NCI-H1092 treated with DMSO at 0.1 percent for 48 hours (cell line): ENCODE results near the gene SENP1.
"Not testable (repeated sequence)": the region's sequence is repeated elsewhere in the genome, so short reads cannot be mapped to it uniquely, and the experiment has no call there.

ENCODE experiments used
- DNase-seq: peaks from one replicate; lab custom pipeline; 2025; lab: John Stamatoyannopoulos, UW

Gene SENP1

DNA sequence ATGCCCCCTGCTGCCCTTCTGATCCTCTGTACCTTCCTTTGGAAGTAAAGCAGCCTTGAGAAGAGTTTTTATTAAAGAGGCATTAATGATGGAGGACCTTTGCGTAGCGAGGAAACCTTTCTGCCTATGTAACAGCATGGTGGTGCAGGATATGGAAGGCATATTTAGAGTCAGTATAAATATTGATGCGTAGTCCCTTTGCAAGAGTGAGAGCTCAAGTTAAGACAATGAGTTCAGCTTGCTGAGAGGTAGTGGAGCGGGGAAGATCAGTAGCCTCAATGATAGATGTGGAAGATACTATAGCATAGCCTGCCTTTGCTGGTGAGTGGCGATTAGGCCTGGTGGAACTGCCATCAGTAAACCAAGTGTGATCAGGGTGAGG lies 5.4 kb upstream of the SENP1 start:
- DNase-seq: not testable (repeated sequence)

DNA sequence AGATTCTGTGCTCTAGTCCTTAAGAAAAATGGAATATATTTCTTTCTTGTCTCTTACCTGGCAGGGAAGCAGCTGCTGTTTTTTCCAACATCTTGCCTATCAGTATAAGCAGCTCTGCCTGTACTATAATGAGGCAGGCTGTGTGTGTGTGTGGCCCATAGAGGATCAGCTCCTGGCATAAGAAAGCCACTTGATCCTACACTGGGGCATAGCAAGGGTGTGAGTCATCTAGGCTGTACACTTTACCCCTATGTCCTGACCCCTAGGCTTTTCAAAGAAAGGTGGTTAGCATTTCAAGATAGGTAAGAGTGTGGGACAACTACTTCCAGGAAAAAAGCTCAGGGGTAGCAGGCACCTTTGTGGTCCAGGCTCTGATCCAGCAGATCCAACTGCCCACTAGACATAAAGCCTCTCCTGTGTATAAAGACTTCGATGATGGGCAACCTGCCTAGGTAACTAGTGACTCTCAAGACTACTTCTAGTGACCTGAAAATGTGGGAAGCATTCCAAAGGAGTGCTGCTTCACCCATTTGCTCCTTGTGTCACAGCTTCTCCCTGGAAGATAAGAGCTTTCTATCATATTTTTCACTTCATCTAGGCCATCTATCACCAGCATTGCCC lies 4.9 kb upstream of the SENP1 start:
- DNase-seq: no peak

DNA sequence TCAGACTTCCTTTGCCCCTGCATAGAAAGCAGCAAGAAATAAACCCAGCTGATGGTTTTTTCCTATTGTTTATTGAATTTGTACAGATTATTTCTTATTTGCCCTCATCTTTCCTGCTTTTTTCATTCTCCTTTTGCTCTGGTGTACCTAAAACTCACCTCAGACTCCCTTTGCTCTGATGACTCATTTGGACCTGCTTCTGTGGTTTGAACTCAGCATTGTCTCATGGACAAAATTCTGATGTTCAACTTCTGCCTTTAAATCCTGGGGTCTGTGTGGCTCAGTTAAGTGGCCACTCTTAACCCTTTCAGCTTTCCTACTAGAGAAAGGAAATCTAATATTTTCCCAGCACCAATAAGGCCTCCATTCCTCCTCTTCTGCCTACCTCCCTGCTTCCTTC lies 3.5 kb upstream of the SENP1 start:
- no peak for DNase-seq

DNA sequence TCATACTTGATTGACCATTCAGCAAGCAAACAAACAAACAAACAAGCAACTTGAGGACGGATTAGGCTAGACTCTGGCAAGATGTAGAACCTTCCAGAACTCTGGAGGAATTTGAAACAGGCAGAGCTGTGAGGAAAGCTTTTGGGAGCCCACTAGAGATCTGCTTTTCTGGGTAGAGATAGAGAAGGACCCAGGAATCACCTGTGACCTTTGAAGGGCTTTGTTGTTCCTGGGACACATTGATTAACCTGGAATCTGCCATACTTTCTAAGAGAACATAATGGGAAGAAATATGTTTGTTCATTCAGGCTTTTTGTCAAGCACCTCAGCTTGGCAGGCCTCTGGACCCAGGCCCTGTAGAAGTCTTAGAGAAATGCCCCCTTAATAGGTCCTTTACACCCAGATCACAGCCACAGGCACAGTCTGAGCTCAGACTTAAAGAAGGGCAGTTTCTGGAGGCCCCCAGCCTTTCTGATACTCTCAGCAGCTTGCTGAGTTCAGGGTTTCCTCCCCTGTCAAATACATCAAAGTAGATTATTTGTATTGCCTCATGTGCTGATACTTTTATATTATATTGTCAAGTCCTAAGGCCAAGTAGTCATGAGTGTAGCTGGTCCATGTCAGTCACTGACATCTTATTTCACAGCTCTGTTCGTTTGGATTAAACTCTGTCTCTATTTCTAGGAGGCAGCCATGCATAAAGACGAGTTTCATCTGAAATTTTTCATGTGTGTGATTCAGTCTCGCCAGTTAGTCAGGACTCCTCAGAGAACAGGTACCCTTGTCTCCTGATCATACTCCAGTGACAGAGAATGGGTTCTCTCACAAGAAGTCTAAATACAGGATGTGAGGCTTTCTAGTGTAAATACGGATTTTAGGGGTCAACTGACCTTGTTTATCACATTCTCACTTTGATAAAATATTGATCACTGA lies 1.1 kb upstream of the SENP1 start:
- DNase-seq: peak; percentile 46

DNA sequence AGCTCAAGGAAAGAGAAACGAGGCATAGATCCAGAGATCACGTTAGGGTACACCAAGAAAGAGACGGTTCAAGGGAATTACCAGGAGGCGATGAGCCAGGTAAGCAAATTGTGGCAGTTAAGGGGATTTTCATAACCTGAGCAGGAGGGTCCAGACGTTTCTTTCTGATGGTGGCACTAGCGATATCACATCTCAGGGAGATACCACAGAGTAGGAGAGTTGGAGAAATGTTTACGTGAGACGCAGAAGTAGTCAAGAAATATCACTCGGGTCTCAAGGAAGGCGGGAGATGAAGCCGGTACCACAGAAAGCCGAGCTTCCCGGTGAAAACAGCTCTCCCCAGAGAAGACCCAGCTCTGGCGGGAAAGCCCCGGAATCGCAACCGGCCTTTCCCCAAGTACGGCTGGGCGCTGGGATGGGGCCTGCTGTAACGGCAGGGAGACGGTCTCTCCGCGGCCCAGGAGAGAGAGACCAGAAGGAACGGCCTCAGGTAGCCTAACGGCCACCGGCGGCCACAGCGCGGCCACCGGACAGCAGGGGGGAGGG lies 485 bp downstream of the SENP1 start:
- peak; percentile 77 for DNase-seq

DNA sequence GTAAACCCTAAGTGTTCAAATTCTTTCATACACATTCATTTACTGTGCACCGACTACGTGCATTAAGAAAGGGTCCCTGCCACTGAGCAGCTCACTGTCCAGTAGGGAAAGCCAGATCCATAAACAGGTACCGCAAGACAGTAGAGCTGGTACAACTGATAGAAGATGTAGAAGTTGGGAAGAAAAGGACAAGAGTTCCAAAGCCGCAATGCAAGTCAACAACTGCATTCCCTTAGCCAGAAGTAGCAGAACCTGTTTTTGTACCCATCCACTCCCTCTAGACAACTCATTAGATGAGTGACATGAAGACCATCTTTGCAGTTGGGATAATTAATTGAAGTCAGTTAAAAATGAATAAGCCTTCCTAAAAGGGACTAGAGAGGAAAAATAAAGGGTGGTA lies 1.3 kb downstream of the SENP1 start:
- no peak for DNase-seq

DNA sequence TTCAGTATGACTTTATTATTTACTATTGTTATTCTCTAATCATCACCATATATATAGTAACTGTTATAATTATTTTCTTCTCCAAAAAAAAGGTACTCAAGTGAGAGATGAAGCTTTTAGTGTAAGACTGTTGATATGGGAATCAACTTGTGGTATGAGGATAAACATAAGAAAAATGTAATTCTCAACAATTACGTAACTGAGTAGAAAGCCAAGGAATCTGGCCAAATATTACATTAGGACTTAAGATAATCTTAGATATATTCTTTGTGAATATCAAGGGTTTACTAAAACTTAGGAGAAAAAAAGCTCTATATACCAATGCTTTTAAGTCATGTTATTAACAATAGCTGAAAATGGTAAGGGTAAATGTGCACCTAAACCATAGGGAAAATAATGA lies 13.3 kb downstream of the SENP1 start:
- DNase-seq: no peak

DNA sequence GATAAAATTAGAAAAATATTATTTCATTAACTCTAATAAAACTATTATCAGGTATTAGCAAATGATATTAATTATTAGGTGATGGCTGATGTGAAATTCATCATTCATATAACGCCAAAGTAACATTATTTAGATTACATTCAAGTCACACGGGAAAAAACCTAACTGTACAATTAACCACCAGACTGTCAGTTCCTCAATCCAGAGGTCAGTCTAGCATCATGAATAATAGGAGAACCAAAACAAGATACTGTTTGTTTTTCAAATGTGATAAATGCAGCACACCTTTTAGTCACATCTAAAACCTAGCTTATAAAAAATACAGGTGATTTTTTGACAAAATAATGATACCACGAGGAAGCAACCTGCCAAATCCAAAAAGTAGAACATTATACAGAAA lies 19.6 kb downstream of the SENP1 start:
- DNase-seq: no peak

DNA sequence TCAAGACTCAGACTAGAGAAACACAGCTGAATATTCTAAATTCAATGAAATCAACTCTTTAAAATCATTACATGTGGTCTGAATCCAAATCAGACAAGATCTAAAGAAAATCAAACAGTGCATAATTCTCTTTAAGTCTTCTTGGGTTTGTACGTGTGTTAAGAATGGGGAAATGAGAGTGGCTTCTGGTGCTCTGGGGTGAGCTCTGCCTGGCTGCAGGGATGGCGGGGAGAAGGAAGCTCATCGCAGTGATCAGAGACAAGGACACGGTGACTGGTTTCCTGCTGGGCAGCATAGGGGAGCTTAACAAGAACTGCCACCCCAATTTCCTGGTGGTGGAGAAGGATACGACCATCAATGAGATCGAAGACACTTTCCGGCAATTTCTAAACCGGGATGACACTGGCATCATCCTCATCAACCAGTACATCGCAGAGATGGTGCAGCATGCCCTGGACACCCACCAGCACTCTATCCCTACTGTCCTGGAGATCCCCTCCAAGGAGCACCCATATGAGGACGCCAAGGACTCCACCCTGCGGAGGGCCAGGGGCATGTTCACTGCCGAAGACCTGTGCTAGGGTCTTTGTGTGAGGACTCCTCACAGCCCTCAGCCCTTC lies 20.9 kb downstream of the SENP1 start:
- DNase-seq: no peak

DNA sequence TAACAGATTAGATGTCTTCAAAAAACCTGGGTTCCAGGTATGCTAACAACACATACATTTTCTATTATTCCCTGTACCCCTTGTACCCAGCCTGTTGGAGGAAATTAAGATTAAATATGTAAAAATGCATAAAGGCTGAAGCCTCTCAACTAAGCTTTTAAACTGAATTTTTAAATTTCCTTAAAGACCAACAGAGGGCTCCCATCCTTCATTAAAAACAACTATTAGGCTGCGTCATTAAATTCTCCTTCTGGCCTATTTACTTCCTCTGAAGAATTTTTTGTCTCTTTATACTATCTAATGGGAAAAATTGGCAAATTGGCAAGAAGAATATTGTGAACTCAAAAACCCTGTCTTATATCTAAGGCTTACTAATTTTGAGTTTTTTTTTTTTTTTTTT lies 21.8 kb downstream of the SENP1 start:
- peak; percentile 29 for DNase-seq

DNA sequence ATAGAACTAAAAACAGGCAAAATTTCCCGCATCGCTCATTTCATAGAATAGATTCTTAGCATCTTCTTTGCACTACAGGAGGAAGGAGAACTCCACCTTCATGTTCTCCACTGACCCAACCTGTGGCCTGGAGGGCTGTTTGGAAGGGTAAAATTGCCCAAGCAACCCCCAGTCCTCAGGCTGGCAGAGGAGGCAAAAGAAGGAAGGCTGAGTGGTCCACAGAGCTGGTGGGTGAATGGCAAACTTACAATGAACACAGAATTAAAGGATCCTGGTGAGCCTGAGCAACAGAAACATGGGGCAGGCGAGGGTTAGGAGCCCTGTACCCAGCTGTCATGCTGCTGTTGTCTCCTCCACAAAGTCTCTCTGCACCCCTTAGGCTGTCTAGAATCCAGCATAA lies 25.1 kb downstream of the SENP1 start:
- DNase-seq: no peak

DNA sequence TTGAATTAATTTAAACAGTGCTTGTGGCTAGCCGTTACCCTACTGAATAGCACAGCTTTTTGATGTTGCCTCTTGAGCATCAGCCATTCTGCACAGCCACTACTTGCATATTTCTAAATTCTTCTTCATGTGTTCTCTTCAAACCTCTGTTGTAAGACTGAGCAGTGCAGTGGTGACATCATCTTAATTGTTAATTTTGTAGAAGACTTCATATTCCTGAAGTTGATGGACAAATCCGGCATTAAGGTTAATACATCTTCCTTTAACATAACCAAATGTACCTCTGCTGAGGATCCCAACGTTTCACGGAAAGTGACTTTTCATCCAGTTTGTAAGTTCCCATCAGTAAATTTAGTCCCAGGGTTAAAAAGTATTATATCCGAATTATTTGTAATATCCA lies 25.6 kb downstream of the SENP1 start:
- no peak for DNase-seq

DNA sequence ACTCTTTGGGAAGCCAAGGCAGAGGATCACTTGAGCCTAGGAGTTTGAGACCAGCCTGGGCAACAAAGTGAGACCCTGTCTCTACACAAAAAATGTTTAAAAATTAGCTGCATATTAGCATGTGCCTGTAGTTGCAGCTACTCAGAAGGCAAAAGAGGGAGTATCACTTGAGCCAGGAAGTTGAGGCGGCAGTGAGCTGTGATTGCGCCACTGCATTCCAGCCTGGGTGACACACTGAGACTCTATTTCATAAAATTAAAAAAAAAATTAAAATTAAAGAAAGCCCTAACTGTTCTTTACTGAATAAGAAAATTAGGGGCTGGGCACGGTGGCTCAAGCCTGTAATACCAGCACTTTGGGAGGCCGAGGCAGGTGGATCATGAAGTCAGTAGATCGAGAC lies 27.0 kb downstream of the SENP1 start:
- DNase-seq: no peak

DNA sequence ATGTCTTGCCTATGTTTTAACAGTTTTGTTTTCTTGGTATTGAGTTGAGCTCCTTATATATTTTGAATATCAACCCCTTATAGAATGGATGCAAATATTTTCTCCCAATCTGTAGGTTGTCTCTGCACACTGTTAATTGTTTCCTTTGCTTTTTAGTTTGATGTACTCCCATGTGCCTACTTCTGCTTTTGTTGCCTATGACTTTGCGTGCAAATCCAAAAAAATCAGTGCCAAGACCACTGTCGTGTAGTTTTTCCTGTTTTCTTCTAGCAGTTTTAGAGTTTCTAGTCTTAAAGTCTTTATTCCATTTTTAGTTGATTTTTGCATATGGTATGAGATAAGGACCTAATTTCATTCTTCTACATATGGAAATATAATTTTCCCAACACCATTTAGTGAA lies 28.8 kb downstream of the SENP1 start:
- no peak for DNase-seq

DNA sequence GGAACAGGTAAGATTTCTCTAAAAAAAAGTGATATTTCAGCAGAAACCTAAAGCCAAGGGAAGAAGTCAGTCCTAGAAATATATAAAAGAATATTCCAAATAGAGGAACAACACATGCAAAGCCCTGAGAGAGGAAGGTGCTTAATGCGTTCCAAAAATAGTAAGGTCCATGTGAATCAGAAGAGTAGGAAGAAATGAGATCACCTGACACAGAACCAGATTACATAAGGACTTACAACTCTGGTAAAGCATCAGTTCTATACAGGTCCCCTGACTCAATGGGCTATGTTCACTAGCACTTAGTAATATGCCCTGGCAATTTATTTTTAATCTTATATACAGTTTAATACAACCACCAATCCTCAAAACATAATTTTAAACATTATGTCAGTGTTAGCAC lies 30.0 kb downstream of the SENP1 start:
- DNase-seq: no peak

DNA sequence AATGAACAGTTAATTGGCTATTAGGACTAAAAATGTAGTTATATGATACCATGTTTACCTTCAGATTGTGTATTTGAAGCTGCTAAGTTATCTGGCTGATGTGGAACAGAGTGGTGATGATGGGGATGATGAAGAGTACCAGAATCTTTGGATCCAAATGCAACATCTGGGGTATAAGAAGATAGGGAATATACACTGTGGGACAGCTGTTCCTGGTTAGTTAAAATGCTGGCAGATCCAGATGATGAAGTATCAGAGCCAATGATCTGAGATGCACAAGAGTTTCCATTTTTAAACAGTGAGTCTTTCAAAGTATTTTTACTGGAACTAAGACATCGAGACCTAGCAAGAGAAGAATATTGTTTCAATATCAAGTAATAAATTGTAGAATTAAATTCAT lies 31.6 kb downstream of the SENP1 start:
- no peak for DNase-seq

DNA sequence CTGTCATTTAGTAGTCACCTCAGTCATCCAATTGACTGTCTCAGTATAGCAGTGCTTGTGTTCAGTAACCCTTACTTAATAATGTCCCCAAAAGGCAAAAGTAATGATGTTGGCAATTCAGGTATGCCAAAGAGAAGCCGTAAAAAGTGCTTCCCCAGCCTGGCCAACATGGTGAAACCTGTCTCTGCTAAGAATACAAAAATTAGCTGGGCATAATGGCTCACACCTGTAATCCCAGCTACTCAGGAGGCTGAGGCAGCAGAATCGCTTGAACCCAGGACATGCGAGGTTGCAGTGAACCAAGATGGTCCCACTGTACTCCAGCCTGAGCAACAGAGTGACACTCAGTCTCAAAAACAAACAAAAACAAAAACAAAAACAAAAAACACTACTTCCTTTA lies 33.6 kb downstream of the SENP1 start:
- no peak for DNase-seq

DNA sequence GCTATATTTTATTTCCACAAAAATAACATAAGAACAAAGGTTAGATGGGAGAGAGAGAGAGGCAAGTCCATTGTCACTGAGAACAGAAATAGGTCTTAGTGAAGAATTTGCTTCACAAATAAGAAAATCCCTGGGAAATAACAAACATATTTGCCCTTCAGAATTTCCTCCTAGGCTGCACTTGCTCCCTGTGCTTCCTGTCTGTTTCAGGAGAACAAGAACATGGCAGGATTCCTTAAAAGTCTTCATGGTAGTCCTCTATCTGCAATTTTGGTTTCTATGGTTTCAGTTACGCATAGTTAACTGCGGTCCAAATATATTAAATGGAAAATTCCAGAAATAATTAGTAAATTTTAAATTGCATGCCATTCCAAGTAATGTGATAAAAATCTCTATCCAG lies 34.1 kb downstream of the SENP1 start:
- DNase-seq: no peak

DNA sequence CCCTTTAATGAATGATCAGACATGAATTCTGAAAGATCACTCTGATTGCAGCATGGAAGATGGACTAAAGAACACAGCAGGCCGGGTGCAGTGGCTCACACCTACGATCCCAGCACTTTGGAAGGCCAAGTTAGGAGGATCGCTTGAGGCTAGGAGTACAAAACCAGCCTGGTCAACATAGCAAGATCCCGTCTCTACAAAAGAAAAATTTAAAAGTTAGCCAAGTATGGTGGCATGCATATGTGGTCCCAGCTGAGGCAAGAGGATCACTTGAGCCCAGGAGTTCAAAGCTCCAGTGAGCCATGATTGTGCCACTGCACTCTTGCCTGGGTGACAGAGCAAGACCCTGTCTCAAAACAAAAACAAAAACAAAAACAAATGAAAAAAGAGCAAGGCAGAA lies 35.1 kb downstream of the SENP1 start:
- no peak for DNase-seq

DNA sequence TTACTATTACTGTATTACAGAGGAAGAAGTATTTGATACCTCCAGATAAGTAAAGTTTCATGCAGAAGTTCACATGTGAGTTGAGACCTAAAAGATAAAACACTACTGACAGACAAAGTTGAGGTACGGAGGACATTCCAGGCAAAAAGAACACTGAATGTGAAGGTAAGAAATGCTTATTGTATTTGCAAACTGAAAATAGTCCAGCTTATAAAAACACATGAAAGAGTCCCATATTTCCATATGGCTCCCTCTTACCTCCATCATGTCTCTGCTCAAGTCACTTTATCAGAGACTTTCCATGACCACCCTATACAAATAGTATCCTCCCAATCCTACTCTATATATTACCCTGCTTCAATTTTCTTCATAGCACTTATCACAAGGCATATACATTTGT lies 35.8 kb downstream of the SENP1 start:
- no peak for DNase-seq

DNA sequence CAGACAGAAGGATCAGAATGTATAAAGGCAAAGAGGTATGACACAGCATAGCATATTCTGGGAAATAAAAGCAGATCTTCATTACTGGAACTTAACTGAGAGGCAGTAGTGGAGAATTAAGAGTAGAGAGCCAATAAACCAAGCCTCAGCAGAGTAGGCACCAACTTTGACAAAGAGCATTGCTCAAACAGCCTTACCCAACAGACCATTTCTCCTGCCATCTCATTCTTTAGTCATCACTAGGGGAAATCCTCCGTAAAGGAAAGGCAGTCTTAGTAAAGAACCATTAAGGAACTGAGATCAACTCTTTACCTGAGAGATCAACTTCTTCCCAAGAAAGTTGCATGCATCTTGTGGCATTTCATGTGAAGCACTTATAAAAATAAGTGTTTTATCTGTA lies 36.6 kb downstream of the SENP1 start:
- DNase-seq: no peak

DNA sequence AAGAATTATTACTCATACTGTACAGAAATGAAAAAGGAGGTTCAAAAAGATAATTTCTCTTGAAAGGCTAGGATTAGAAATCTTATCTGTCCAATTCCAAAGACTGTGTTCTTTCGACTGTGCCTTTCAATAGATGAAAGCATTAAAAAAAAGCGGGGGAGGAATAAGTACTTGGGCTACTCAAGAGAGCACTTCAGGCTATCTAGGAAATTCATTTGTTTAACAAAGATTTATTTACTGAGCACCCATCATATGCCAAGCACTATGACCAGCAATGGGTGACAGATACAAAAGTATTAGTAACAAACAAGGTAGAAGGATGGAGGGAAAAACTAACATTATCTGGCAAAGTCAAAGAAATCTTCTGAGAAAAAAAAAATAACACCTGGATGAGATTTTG lies 37.4 kb downstream of the SENP1 start:
- DNase-seq: no peak
